ENCODE measurements around the gene URB1.
"Not testable (repeated sequence)": the region's sequence is repeated elsewhere in the genome, so short reads cannot be mapped to it uniquely, and the experiment has no call there.

URB1 gene

GRCh38 chr21:32314806-32315205, 78.0 kb downstream of the URB1 start:
- no peak for DNase-seq

DNA sequence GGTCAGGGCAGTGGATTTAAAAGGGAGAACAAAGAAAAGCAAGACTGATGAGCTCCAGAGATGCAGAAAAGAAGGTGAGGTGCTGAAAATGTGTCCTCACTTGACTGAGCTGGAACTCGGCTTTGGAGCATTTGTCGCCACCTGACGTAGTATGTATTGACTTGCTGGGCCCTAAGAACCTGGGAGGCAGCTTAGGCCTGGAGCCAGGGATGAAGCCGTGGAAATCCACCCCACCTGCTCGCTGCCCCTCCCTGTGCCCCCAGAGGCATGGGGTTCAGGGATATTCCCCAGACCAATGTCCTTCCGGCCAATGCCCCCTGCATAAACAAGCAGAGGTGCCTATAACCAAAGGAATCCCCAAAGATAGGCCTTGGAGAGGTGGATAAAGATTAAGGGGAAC, 79.8 kb downstream of the URB1 start:
- no peak for DNase-seq

GRCh38 chr21:32312326-32312725, 80.5 kb downstream of the URB1 start:
- no peak for DNase-seq

- DNase-seq: no peak
Observed at GRCh38 chr21:32311621-32312020, 81.2 kb downstream of the URB1 start.

DNA sequence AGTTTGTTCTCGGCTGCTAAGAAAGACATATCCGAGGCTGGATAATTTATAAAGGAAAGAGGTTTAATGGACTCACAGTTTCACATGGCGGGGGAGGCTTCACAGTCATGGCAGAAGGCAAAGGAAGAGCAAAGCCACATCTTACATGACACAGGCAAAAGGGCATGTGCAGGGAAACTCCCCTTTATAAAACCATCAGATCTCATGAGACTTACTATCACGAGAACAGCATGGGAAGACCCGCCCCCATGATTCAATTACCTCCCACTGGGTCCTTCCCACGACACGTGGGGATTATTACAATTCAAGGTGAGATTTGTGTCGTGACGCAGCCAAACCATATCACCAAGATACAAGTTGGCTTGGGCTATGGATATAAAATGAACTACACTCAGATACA, 81.8 kb downstream of the URB1 start:
- not testable (repeated sequence) for DNase-seq

GRCh38 chr21:32309906-32310460, 82.8 kb downstream of the URB1 start:
- DNase-seq: no peak

GRCh38 chr21:32308696-32309095, 84.1 kb downstream of the URB1 start:
- DNase-seq: no peak

DNA sequence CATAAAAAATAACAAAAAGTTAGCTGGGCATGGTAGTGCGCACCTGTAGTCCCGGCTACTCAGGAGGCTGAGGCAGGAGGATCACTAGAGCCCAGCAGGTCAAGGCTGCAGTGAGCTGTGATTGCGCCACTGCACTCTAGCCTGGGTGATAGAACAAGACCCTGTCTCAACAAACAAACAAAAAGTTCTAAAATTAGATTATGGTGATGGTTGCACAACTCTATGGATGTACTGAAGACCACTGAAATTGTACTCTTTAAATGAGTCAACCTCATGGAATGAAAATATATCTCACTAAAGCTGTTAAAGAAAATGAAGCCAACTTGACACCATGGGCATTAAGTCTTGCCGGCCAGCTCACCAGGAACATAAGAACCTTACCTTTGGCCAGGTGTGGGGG, 85.1 kb downstream of the URB1 start:
- DNase-seq: no peak

GRCh38 chr21:32306021-32306780, 86.6 kb downstream of the URB1 start:
- DNase-seq: no peak

- DNase-seq: no peak
Observed at GRCh38 chr21:32304998-32305397, 87.8 kb downstream of the URB1 start.

GRCh38 chr21:32303385-32303784, 89.4 kb downstream of the URB1 start:
- no peak for DNase-seq

GRCh38 chr21:32302560-32302959, 90.3 kb downstream of the URB1 start:
- DNase-seq: no peak

GRCh38 chr21:32301596-32301995, 91.2 kb downstream of the URB1 start:
- DNase-seq: no peak

- DNase-seq: no peak
Observed at GRCh38 chr21:32300117-32300681, 92.6 kb downstream of the URB1 start.

- no peak for DNase-seq
Observed at GRCh38 chr21:32299695-32300094, 93.1 kb downstream of the URB1 start.

- DNase-seq: no peak
Observed at GRCh38 chr21:32298658-32299081, 94.1 kb downstream of the URB1 start, which contains the start of gene MRAP. Gene MRAP (plus strand): TSS chr21:32298855. CDS start chr21:32298972, 117 bp downstream.

- no peak for DNase-seq
Observed at GRCh38 chr21:32298148-32298559, 94.7 kb downstream of the URB1 start.

DNA sequence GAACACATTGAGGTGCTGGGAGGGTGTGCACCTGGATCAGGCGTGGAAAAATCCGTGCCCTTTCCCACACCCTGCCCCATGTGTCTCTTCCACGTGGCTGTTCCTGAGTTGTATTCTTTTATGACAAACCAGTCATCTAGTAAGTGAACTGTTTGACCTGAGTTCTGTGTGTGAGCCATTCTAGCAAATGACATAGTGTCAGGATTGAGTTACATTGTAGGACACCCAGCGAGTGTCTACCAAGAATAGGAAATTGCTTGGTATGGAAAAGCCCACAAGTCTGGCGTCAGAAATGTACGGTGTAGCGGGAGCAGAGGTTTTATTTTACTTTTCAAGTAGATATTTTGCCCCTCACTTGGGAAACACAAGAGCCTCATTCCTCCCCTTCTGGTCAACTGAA, 95.4 kb downstream of the URB1 start:
- DNase-seq: no peak

DNA sequence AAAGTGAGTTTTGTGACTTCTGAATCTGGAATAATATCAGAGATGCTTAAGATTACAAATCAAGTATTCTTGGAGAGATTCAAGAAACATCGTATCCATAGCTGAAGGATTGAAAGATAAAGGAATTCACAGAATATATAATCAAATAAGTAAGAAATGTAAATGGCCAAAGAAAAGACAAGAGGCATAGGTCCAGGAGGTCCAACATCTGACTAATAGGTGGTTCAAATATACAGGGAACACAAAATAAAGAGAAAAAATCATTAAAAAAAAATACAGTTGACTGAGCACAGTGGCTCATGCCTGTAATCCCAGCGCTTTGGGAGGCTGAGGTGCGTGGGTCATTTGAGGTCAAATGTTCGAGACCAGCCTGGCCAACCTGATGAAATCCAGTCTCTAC, 107.3 kb downstream of the URB1 start:
- no peak for DNase-seq

- no peak for DNase-seq
Observed at GRCh38 chr21:32282992-32283391, 109.8 kb downstream of the URB1 start.

DNA sequence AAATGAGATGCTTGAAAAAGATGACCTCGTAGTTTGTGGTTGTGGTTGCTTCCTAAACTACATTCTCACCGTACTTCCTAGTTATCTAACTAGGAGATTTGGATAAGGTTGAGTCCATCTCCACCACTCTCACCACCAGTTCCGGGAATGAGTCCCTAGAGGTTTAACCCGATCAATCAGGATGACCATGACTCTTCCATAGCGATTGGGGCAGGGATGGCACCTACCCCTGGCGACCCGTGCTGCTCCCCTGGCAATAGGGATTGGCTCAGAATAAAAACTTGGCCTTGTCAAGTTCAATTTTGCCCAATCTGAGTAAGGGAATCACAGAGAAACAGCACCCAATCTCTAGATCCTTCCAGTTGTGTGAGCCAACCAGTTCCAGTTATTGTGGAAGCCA, 111.3 kb downstream of the URB1 start:
- DNase-seq: no peak

GRCh38 chr21:32279377-32279680, 113.5 kb downstream of the URB1 start:
- DNase-seq: no peak

DNA sequence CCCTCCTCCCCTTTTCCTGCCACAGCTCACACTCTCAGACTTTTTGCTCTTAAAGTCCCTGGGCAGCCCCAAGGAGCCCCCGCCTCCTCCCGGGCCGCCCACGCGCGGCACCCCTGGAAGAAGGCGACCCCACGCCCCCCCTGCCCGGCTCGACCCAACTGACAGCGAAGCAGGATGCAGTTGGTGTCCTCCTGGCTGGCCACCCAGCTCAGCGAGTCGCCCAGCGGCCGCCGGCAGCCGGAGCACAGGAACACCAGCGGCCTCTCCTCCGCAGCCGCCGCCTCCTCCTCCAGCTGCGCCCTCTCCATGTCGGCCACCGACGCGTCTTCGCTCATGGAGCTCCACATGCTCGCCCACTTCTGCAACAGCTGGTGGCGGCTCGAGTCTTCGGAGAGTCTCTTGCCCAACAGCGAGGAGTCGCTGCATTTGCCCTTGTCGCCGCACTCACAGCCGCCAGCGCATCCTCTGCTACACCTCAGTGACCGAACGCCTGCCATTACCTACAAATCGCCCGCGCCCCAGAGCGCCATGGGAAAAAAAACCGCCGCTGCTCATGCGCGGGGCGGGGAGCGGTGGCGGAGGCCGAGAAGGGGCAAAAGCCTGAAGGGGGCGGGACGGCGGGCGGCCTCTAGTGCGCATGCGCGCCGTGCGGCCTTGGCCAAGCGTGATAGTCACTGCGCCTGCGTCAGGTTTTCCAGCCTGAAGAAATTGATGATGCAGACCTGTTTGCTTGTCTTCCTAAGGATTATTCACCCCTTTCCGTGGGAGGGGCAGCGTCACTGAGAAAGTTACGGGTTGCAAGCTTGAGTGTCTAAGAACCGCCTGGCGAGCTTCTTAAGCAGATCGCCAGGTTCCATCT, 114.1 kb downstream of the URB1 start, which contains the start of gene MIS18A:
MIS18A (minus strand) TSS at position 532 of the 859 bp plus-strand sequence; CDS start at position 497, 35 bp downstream.
- DNase-seq: peak; percentile 92

Measured in NK-92 treated with Interleukin-12 subunit alpha and Interleukin-12 subunit beta, amount 100 ng/mL, for 24 hours (cell line).